Activated CD4-positive, alpha-beta memory T cell treated with anti-CD3 and anti-CD28 coated beads for 36 hours (primary cell): ENCODE measurements around the gene LEP. TPM values are rescaled to one million over a fixed set of nuclear protein-coding genes. Genes with fewer than 3 reads are reported as not detected.

ENCODE experiments used
- CTCF ChIA-PET: fragments of 350-600 bp; sonication (Branson Sonifier 250); formaldehyde crosslinking; loops from one replicate; lab custom pipeline; 2021; ENCODE audit warnings: antibody characterized with exemption, inconsistent platforms; lab: Charles Lee
- POLR2A ChIA-PET: fragments of 350-600 bp; sonication (Branson Sonifier 250); formaldehyde crosslinking; loops from one replicate; lab custom pipeline; 2021; ENCODE audit warnings: antibody characterized with exemption; lab: Charles Lee
- DNase-seq: peaks from one replicate; pipeline ENCODE4 v3.0.0-alpha.2; 2020
- H3K27ac Mint-ChIP-seq: one replicate; pipeline ENCODE4 v1.8.0; 2021; ENCODE audit warnings: mixed read lengths
- H3K27me3 Mint-ChIP-seq: one replicate; pipeline ENCODE4 v1.8.0; 2021; ENCODE audit warnings: mixed read lengths
- H3K36me3 Mint-ChIP-seq: one replicate; pipeline ENCODE4 v1.8.0; 2021; ENCODE audit warnings: mixed read lengths
- H3K4me1 Mint-ChIP-seq: one replicate; pipeline ENCODE4 v1.8.0; 2021; ENCODE audit warnings: low read depth, mixed read lengths
- H3K4me3 Mint-ChIP-seq: one replicate; pipeline ENCODE4 v1.8.0; 2021; ENCODE audit warnings: mild to moderate bottlenecking, mixed read lengths
- H3K9me3 Mint-ChIP-seq: one replicate; pipeline ENCODE4 v1.8.0; 2021; ENCODE audit warnings: mixed read lengths
- intact Hi-C: fragments of 100-400 bp; cut with micrococcal nuclease; formaldehyde crosslinking; loops from one replicate; pipeline ENCODE4 v1.15.1; 2023
- total RNA-seq, 2 experiments: library from RNA; stranded (reverse); gene quantifications; one replicate each; pipeline ENCODE4 v1.2.3, GENCODE V29; 2021

LEP gene
- total RNA-seq, 2 experiments from 2014 or later = not detected

DNA sequence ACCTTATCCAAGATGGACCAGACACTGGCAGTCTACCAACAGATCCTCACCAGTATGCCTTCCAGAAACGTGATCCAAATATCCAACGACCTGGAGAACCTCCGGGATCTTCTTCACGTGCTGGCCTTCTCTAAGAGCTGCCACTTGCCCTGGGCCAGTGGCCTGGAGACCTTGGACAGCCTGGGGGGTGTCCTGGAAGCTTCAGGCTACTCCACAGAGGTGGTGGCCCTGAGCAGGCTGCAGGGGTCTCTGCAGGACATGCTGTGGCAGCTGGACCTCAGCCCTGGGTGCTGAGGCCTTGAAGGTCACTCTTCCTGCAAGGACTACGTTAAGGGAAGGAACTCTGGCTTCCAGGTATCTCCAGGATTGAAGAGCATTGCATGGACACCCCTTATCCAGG, 13.4 kb downstream of the LEP start:
- intact Hi-C loops = no loop called here
- ChIA-PET CTCF (no interaction called here), POLR2A (no interaction called here)
- Mint-ChIP-seq H3K27ac (no peak overlapping the region), H3K4me3 (no peak overlapping the region), H3K4me1 (no peaks in the 10 kb centered on the region), H3K27me3 (peaks cover 2% of the 10 kb centered on the region), H3K9me3 (no peaks in the 10 kb centered on the region), H3K36me3 (no peaks in the 10 kb centered on the region)
- DNase-seq = no peak

DNA sequence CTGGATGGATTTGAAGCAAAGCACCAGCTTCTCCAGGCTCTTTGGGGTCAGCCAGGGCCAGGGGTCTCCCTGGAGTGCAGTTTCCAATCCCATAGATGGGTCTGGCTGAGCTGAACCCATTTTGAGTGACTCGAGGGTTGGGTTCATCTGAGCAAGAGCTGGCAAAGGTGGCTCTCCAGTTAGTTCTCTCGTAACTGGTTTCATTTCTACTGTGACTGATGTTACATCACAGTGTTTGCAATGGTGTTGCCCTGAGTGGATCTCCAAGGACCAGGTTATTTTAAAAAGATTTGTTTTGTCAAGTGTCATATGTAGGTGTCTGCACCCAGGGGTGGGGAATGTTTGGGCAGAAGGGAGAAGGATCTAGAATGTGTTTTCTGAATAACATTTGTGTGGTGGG, 14.2 kb downstream of the LEP start:
- Mint-ChIP-seq H3K4me3 (no peak overlapping the region), H3K27ac (no peak overlapping the region), H3K36me3 (no peaks in the 10 kb centered on the region), H3K27me3 (peaks cover 2% of the 10 kb centered on the region), H3K4me1 (no peaks in the 10 kb centered on the region), H3K9me3 (no peaks in the 10 kb centered on the region)
- intact Hi-C loops = no loop called here
- CTCF ChIA-PET = no interaction called here
- POLR2A ChIA-PET = no interaction called here
- DNase-seq = no peak

DNA sequence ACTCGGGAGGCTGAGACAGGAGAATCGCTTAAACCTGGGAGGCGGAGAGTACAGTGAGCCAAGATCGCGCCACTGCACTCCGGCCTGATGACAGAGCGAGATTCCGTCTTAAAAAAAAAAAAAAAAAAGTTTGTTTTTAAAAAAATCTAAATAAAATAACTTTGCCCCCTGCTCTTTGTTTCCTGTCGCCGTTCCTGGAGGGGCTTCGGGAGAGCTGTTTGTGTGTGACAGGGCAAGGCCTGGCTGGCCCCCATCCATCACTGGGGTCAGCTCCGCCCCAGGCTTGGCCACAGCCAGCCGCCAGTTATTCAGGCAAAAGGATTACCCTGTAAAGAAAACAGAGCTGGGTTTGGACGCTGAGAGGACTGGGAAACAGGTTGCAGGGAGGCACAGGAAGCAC, 16.4 kb downstream of the LEP start:
- H3K36me3 Mint-ChIP-seq = no peaks in the 10 kb centered on the region
- no peak for DNase-seq
- H3K9me3 Mint-ChIP-seq = no peaks in the 10 kb centered on the region
- no peak overlapping the region for H3K27ac Mint-ChIP-seq
- POLR2A ChIA-PET = interaction anchor here (0.6 kb wide), 1 partner anchor 152 kb away, joined by 5 read pairs; no protein-coding TSS in a partner anchor
- intact Hi-C loops = no loop called here
- H3K27me3 Mint-ChIP-seq = peaks cover 4% of the 10 kb centered on the region
- CTCF ChIA-PET = no interaction called here
- H3K4me3 Mint-ChIP-seq = no peak overlapping the region
- H3K4me1 Mint-ChIP-seq = no peaks in the 10 kb centered on the region

DNA sequence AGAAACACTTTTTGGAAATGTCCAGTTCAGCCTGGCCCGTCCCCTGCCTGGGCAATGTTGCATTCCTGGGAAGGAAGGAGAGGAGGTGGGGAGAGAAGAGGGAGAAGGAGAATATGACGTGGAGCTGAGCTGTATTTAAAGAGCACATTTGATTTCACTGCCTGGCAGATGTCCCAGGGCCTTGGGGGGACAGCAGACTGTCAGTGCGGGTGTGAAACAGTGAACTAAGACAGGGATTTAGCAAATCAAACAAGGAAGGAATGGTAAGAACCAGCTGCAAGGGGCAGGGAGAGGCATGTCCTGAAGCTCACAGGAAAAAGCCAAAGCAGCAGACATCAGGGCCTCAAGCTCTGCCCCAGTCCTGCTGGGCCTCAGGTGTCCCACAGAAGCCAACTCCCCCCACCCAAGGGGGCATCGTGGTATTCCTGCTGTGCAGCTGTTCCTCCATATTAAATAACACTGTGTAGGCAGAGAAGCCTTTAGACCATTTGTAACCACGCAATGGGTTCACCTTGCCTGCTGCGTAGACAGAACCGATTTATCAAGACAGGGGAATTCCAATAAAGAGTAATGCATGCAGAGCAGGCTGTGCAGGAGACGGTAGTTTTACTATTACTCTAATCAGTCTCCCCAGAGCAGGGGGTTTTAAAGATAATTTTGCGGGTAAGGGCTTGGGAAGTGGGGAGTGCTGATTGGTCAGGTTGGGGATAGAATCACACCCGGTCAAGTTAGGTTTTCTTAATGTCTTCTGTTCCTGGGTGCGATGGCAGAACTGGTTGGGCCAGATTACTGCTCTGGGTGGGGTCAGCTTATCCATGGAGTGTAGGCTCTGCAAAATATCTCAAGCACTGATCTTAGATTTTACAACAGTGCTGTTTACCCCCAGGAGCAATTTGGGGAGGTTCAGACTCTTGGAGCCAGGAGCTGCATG, 18.3 kb downstream of the LEP start:
- H3K4me1 Mint-ChIP-seq = no peaks in the 10 kb centered on the region
- H3K27me3 Mint-ChIP-seq = peaks cover 4% of the 10 kb centered on the region
- no peak overlapping the region for H3K4me3 Mint-ChIP-seq
- H3K36me3 Mint-ChIP-seq = no peaks in the 10 kb centered on the region
- intact Hi-C loops = no loop called here
- no peak for DNase-seq
- CTCF ChIA-PET = no interaction called here
- H3K9me3 Mint-ChIP-seq = no peaks in the 10 kb centered on the region
- no peak overlapping the region for H3K27ac Mint-ChIP-seq
- POLR2A ChIA-PET = no interaction called here

DNA sequence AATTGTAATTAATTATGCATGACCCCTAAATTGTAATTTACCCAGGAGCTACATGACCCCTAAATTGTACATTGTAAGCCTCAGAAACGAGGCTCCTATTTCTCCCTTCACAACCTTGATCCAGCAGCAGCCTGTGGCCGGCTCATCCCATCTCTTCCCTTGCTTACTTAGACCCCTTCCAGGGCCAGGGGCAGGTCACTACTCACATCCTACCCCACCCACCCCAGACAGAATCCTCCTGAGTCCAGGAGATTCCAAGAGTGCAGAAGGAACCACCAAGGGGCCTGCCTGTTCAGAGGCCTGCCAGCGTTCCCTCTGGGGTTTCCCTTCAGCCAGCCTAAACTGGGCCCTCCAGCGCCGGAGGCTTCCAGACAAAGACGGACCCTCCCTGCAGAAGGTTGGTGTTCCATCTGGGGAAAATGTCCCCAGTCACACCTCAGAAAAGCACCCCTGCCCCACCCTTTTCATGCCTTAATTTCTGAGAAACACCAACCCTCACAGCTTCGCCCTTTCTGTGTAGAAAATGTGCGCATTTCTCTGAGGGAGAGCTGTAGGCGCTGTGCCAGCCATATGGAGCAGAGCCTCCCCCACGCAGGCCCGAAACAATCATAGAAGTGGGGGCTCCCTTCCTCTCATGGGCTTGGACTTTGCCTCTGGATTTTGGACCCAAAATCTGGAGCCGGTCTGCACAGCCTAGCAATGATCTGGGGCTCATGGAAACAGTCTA, 19.2 kb downstream of the LEP start:
- POLR2A ChIA-PET = no interaction called here
- H3K4me1 Mint-ChIP-seq = no peaks in the 10 kb centered on the region
- no peaks in the 10 kb centered on the region for H3K36me3 Mint-ChIP-seq
- intact Hi-C loops = no loop called here
- H3K27me3 Mint-ChIP-seq = peaks cover 4% of the 10 kb centered on the region
- no peak overlapping the region for H3K4me3 Mint-ChIP-seq
- DNase-seq = no peak
- no peaks in the 10 kb centered on the region for H3K9me3 Mint-ChIP-seq
- no peak overlapping the region for H3K27ac Mint-ChIP-seq
- CTCF ChIA-PET = no interaction called here

DNA sequence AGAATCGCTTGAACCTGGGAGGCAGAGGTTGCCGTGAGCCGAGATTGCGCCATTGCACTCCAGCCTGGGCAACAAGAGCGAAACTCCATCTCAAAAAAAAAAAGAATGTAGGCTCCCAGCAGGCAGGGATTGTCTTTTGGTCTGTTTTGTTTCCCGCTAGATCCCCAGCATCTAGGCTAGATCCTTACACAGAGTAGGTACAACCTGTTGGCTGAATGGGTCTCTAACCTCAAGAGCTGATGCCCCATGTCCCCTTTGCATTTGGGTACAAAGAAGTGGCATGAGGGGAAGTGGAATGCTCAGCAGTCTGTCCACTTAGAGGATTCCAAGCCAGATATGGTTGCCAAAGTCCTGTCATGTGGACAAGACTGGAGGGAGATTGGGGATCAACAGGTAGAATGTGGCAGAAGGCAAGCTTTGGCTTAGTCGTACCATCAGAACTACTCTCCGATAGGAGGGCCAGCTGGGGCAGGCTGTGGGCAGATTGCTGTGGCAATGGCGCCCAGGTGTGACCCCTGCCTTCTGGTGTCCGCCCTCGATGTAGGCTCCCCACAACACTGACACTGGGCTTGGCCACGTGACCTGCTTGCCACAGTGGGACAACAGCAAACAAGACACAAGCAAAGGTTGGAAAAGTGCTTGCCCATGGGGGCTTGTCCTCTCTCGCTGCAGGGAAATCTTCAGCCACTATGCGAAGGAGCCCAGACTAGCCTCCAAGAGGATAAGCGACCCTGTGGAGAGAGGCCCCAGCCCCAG, 21.4 kb downstream of the LEP start:
- Mint-ChIP-seq H3K4me3 (no peak overlapping the region), H3K27me3 (peaks cover 5% of the 10 kb centered on the region), H3K27ac (no peak overlapping the region), H3K36me3 (no peaks in the 10 kb centered on the region), H3K4me1 (no peaks in the 10 kb centered on the region), H3K9me3 (no peaks in the 10 kb centered on the region)
- ChIA-PET POLR2A (no interaction called here), CTCF (no interaction called here)
- DNase-seq = no peak
- intact Hi-C loops = no loop called here

DNA sequence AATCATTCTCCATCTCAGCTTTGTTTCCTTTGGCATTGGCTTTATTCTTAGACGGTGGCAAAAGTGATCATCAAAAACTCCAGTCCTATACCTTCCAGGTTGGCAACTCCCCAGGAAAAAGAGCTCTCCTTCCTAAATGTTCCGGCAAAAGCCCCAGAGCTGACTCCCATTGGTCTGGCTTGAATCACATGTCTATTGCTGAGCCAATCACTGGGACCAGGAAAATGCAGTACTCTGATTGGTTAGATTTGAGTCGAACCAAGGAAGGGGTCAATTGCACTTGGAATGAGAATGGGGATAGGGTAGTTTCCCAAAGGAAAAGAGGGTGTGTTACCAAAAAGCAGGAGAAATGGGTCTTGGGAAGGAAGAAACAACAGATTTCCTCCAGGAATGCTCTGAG, 22.3 kb downstream of the LEP start:
- DNase-seq = no peak
- Mint-ChIP-seq H3K9me3 (no peaks in the 10 kb centered on the region), H3K36me3 (no peaks in the 10 kb centered on the region), H3K4me1 (no peaks in the 10 kb centered on the region), H3K27ac (no peak overlapping the region), H3K4me3 (no peak overlapping the region), H3K27me3 (peaks cover 8% of the 10 kb centered on the region)
- ChIA-PET POLR2A (no interaction called here), CTCF (no interaction called here)
- intact Hi-C loops = no loop called here

DNA sequence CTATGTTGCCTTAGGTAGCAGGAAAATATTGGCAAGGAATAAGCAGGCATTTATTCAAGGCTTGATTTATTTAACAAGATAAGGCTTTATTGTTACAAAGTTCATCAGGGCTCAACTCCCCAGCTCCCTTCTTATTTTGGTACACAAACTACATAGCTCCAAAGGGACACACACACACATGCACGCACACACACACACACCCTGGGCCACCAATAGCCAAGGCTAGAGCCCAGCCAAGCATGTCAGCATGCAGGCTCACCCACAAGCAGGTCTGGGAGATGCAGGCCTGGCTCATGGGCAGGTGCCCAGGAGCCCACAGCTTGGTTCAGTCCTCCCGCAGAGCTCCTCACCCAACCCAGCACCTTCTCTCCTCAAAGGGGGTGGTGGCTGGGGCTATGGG, 23.4 kb downstream of the LEP start:
- Mint-ChIP-seq H3K9me3 (no peaks in the 10 kb centered on the region), H3K27me3 (peaks cover 16% of the 10 kb centered on the region), H3K4me1 (no peaks in the 10 kb centered on the region), H3K27ac (no peak overlapping the region), H3K36me3 (no peaks in the 10 kb centered on the region), H3K4me3 (no peak overlapping the region)
- CTCF ChIA-PET = no interaction called here
- POLR2A ChIA-PET = no interaction called here
- no peak for DNase-seq
- intact Hi-C loops = no loop called here

DNA sequence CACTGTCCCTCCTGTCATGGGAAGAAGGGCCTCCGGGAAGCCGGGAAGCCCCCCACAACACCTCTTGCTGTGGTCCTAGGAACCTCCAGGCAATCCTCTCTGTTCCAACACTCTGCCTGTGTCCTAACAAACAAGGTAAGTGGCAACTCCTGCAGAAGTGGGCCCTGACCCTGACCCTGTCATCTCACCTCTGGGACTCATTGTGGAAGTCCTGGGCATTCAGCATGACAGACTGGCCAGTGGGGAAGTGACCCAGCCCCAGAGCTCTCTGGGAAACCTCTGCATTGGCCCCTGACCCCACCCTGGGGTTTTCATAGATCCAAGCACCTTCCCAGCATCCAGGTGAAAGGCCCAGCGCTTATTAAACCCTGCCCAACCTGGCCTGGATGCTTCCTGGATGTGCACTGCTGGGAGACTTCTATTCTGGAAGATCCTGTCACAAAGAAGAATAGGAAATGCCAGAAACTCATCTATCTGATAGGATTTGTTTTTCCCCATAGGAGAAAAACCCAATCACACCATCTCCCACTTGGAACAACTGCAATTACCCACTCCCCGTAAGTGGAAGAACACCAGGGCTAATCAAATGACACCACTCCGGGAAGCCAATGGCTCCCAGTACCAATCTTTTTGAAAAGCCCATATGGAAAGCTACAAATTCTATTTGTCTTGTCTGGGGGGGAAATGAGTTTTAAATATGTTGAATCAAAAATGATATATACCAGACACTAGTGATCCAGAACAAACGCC, 24.3 kb downstream of the LEP start:
- Mint-ChIP-seq H3K27me3 (peaks cover 18% of the 10 kb centered on the region), H3K9me3 (no peaks in the 10 kb centered on the region), H3K27ac (no peak overlapping the region), H3K4me1 (no peaks in the 10 kb centered on the region), H3K36me3 (no peaks in the 10 kb centered on the region), H3K4me3 (no peak overlapping the region)
- ChIA-PET CTCF (interaction anchor here (1.3 kb wide), 1 partner anchor 130 kb away, joined by 3 read pairs; no protein-coding TSS in a partner anchor), POLR2A (no interaction called here)
- intact Hi-C loops = no loop called here
- DNase-seq = no peak

DNA sequence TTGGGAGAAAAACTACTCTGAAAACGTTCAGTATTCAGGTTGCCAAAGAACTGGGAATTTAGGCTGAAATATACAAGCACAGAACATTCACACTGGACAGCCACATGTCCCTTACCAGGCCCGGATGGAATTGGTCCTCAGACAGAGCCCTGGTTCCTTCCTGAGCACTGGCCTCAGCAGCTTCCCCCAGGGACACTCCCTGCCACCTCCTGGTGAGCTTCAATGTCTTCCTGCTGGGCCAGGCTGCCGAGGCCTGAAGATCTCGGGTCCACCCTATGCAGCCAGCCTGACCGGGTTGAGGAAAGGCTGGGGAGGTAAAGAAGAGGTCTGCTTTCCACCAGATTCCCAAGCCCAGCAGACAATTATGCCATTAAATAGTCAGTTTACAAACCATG, 24.8 kb downstream of the LEP start:
- CTCF ChIA-PET = interaction anchor here (1.3 kb wide), 1 partner anchor 130 kb away, joined by 3 read pairs; no protein-coding TSS in a partner anchor
- POLR2A ChIA-PET = no interaction called here
- Mint-ChIP-seq H3K36me3 (no peaks in the 10 kb centered on the region), H3K9me3 (no peaks in the 10 kb centered on the region), H3K4me1 (no peaks in the 10 kb centered on the region), H3K27ac (no peak overlapping the region), H3K27me3 (peaks cover 15% of the 10 kb centered on the region), H3K4me3 (no peak overlapping the region)
- intact Hi-C loops = no loop called here
- no peak for DNase-seq

DNA sequence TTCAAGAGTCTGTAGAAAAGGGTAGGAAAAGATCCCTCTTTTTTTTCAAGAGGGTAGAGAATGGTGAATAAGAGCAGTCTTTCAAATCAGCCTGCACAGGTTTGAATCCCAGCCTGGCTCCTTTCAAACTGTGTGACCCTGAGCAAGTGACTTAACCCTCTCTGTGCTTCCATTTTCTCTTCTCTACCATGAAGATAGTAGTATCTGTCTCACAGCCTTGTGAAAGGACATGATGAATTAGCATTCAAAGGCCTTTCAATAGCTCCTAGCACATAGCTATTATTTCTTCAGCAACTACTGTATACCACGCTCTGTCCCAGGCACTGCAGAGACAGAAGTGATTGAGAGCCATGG, 25.4 kb downstream of the LEP start:
- Mint-ChIP-seq H3K27ac (no peak overlapping the region), H3K4me3 (no peak overlapping the region), H3K27me3 (peaks cover 18% of the 10 kb centered on the region), H3K36me3 (no peaks in the 10 kb centered on the region), H3K4me1 (no peaks in the 10 kb centered on the region), H3K9me3 (no peaks in the 10 kb centered on the region)
- no peak for DNase-seq
- POLR2A ChIA-PET = no interaction called here
- intact Hi-C loops = no loop called here
- CTCF ChIA-PET = interaction anchor here (1.3 kb wide), 1 partner anchor 131 kb away, joined by 3 read pairs; no protein-coding TSS in a partner anchor
